PC-9 (cell line): ENCODE results near the gene GK. TPM values are rescaled to one million over a fixed set of nuclear protein-coding genes. Genes with fewer than 3 reads are reported as not detected.

ENCODE experiments used
- BruUV-seq: library from RNA; stranded (reverse); fragments of 400-500 nt; replicated peaks from 2 replicates; lab custom pipeline; 2021; lab: Mats Ljungman, UMichigan
- CTCF ChIA-PET: fragments of 300-600 bp; sonication (Branson Sonifier 250); formaldehyde crosslinking; loops from one replicate; lab custom pipeline; 2022; ENCODE audit warnings: antibody characterized with exemption; lab: Charles Lee
- POLR2A ChIA-PET: fragments of 300-600 bp; sonication (Branson Sonifier 250); formaldehyde crosslinking; loops from one replicate; lab custom pipeline; 2022; ENCODE audit warnings: antibody characterized with exemption; ENCODE audit not compliant: unreplicated experiment; lab: Charles Lee
- DNase-seq, 2 experiments: peaks; one replicate each; pipeline versions ENCODE4 v3.0.0 to v3.0.0-alpha.2; 2015 to 2022; ENCODE audit warnings: mixed read lengths in 1 of 2
- H2AFZ ChIP-seq: fragments of 200-600 bp; sonication (generic); 2 replicates; pipeline ENCODE4 v1.8.1; 2017; ENCODE audit warnings: antibody characterized with exemption
- H3F3A ChIP-seq: fragments of 200-600 bp; sonication (generic); 2 replicates; pipeline ENCODE4 v1.8.1; 2017; ENCODE audit warnings: antibody characterized with exemption, mild to moderate bottlenecking, low read depth; ENCODE audit not compliant: insufficient read depth
- H3K27ac ChIP-seq: fragments of 200-600 bp; sonication (generic); 2 replicates; pipeline ENCODE4 v1.6.1; 2016; ENCODE audit warnings: mixed run types
- H3K27me3 ChIP-seq: fragments of 200-600 bp; sonication (generic); 2 replicates; pipeline ENCODE4 v1.6.1; 2016; ENCODE audit warnings: low read depth, mixed run types; ENCODE audit not compliant: insufficient read depth
- H3K36me3 ChIP-seq: fragments of 200-600 bp; sonication (generic); 2 replicates; pipeline ENCODE4 v1.6.1; 2016; ENCODE audit warnings: low read depth, mixed run types
- H3K4me1 ChIP-seq: fragments of 200-600 bp; sonication (generic); replicated peaks from 2 replicates; pipeline ENCODE4 v1.6.1; 2016; ENCODE audit warnings: mixed run types; ENCODE audit not compliant: insufficient read depth
- H3K4me2 ChIP-seq: fragments of 200-600 bp; sonication (generic); 2 replicates; pipeline ENCODE4 v1.6.1; 2017; ENCODE audit warnings: mixed run types
- H3K4me3 ChIP-seq: fragments of 200-600 bp; sonication (generic); 2 replicates; pipeline ENCODE4 v1.6.1; 2016; ENCODE audit warnings: mixed run types
- H3K79me2 ChIP-seq: fragments of 200-600 bp; sonication (generic); 2 replicates; pipeline ENCODE4 v1.6.1; 2017; ENCODE audit warnings: low read depth, mixed run types
- H3K9me2 ChIP-seq: fragments of 200-600 bp; sonication (generic); 2 replicates; pipeline ENCODE4 v1.8.1; 2017; ENCODE audit warnings: mild to moderate bottlenecking; ENCODE audit not compliant: insufficient read depth
- H3K9me3 ChIP-seq: fragments of 200-600 bp; sonication (generic); 2 replicates; pipeline ENCODE4 v1.8.1; 2016; ENCODE audit warnings: low read depth; ENCODE audit not compliant: insufficient read depth
- H4K20me1 ChIP-seq: fragments of 200-600 bp; sonication (generic); 2 replicates; pipeline ENCODE4 v1.8.1; 2017; ENCODE audit not compliant: insufficient read depth
- EZH2 ChIP-seq: fragments of 200-600 bp; sonication (generic); IDR thresholded peaks from 2 replicates; pipeline ENCODE4 v1.8.0; 2017; ENCODE audit warnings: antibody characterized with exemption, low read depth
- intact Hi-C: fragments of 100-400 bp; cut with micrococcal nuclease; formaldehyde crosslinking; loops from one replicate; pipeline ENCODE4 v1.10.0; 2022; ENCODE audit not compliant: unreplicated experiment
- total RNA-seq: library from RNA; stranded (reverse); gene quantifications from 2 replicates; pipeline ENCODE4 v1.2.3, GENCODE V29; 2021
- TF ChIP-seq, protein P1 (sequence below): fragments of 200-600 bp; sonication (generic); conservative IDR thresholded peaks from 2 replicates; pipeline ENCODE4 v1.6.1; 2017; ENCODE audit warnings: mixed run types, antibody characterized with exemption, mild to moderate bottlenecking, moderate library complexity

Gene GK
- total RNA-seq, 1 experiment from 2014 or later = 5.4 TPM

DNA sequence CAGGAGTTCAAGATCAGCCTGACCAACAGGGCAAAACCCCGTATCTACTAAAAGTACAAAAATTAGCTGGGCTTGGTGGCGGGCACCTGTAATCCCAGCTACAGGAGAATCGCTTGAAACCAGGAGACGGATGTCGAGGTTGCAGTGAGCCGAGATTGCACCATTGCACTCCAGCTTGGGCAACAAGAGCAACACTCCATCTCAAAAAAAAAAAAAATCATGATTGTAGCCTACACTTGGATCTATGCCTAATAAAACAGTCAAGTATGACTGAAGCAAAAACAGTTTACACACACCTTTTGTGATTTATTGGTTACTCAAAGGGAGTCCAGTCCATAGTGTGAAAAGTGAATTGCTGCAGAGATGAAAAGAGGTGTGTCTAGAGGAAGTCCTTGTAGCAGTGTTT, 41.0 kb upstream of the GK start:
- Histone ChIP-seq H3K9me2 (no peaks in the 10 kb centered on the region), H3K4me3 (no peak overlapping the region), H3K27me3 (no peaks in the 10 kb centered on the region), H3K4me2 (no peak overlapping the region), H3F3A (no peaks in the 10 kb centered on the region), H3K27ac (no peak overlapping the region), H3K79me2 (no peaks in the 10 kb centered on the region), H4K20me1 (no peaks in the 10 kb centered on the region), H2AFZ (no peak overlapping the region), H3K36me3 (no peaks in the 10 kb centered on the region), H3K4me1 (no peaks in the 10 kb centered on the region), H3K9me3 (no peaks in the 10 kb centered on the region)
- POLR2A ChIA-PET = no interaction called here
- no peak for DNase-seq
- no TSS peak for BruUV-seq
- TF ChIP-seq EZH2 = no peak
- TF ChIP-seq, protein P1, sequence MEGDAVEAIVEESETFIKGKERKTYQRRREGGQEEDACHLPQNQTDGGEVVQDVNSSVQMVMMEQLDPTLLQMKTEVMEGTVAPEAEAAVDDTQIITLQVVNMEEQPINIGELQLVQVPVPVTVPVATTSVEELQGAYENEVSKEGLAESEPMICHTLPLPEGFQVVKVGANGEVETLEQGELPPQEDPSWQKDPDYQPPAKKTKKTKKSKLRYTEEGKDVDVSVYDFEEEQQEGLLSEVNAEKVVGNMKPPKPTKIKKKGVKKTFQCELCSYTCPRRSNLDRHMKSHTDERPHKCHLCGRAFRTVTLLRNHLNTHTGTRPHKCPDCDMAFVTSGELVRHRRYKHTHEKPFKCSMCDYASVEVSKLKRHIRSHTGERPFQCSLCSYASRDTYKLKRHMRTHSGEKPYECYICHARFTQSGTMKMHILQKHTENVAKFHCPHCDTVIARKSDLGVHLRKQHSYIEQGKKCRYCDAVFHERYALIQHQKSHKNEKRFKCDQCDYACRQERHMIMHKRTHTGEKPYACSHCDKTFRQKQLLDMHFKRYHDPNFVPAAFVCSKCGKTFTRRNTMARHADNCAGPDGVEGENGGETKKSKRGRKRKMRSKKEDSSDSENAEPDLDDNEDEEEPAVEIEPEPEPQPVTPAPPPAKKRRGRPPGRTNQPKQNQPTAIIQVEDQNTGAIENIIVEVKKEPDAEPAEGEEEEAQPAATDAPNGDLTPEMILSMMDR = no peak
- CTCF ChIA-PET = no interaction called here
- intact Hi-C loops = no loop called here

GRCh38 chrX:30613721-30614120, 39.5 kb upstream of the GK start:
- no peaks in the 10 kb centered on the region for H3K36me3 ChIP-seq
- no TSS peak for BruUV-seq
- no peaks in the 10 kb centered on the region for H3K4me1 ChIP-seq
- no peak for DNase-seq
- ChIA-PET CTCF (no interaction called here), POLR2A (no interaction called here)
- no peaks in the 10 kb centered on the region for H3K9me2 ChIP-seq
- H3F3A ChIP-seq = no peaks in the 10 kb centered on the region
- H3K4me2 ChIP-seq = no peak overlapping the region
- no peaks in the 10 kb centered on the region for H3K9me3 ChIP-seq
- no peaks in the 10 kb centered on the region for H3K79me2 ChIP-seq
- no peak overlapping the region for H3K4me3 ChIP-seq
- H3K27ac ChIP-seq = no peak overlapping the region
- intact Hi-C loops = no loop called here
- TF ChIP-seq, protein P1 = no peak
- H2AFZ ChIP-seq = no peak overlapping the region
- H4K20me1 ChIP-seq = no peaks in the 10 kb centered on the region
- H3K27me3 ChIP-seq = no peaks in the 10 kb centered on the region

GRCh38 chrX:30615229-30615628, 38.0 kb upstream of the GK start:
- intact Hi-C loops = no loop called here
- POLR2A ChIA-PET = no interaction called here
- H3K36me3 ChIP-seq = no peaks in the 10 kb centered on the region
- H3K4me3 ChIP-seq = no peak overlapping the region
- H3K79me2 ChIP-seq = no peaks in the 10 kb centered on the region
- no peak overlapping the region for H3K4me2 ChIP-seq
- H3K9me2 ChIP-seq = no peaks in the 10 kb centered on the region
- H3K27ac ChIP-seq = no peak overlapping the region
- CTCF ChIA-PET = no interaction called here
- H3K4me1 ChIP-seq = no peaks in the 10 kb centered on the region
- no peaks in the 10 kb centered on the region for H3F3A ChIP-seq
- TF ChIP-seq EZH2 = no peak
- TF ChIP-seq, protein P1 = no peak
- H4K20me1 ChIP-seq = no peaks in the 10 kb centered on the region
- no peaks in the 10 kb centered on the region for H3K9me3 ChIP-seq
- DNase-seq = no peak
- BruUV-seq = no TSS peak
- no peak overlapping the region for H2AFZ ChIP-seq
- no peaks in the 10 kb centered on the region for H3K27me3 ChIP-seq
